Activated CD4-positive, alpha-beta T cell treated with anti-CD3 and anti-CD28 coated beads, Interleukin-2, amount 50 U/mL, for 16 hours (primary cell): ENCODE measurements around the gene TSSC4.
"Not testable (repeated sequence)": the region's sequence is repeated elsewhere in the genome, so short reads cannot be mapped to it uniquely, and the experiment has no call there.

Experiments used
- DNase-seq: peaks from one replicate; pipeline ENCODE4 v3.0.0-alpha.2; 2020

The TSSC4 gene

DNA sequence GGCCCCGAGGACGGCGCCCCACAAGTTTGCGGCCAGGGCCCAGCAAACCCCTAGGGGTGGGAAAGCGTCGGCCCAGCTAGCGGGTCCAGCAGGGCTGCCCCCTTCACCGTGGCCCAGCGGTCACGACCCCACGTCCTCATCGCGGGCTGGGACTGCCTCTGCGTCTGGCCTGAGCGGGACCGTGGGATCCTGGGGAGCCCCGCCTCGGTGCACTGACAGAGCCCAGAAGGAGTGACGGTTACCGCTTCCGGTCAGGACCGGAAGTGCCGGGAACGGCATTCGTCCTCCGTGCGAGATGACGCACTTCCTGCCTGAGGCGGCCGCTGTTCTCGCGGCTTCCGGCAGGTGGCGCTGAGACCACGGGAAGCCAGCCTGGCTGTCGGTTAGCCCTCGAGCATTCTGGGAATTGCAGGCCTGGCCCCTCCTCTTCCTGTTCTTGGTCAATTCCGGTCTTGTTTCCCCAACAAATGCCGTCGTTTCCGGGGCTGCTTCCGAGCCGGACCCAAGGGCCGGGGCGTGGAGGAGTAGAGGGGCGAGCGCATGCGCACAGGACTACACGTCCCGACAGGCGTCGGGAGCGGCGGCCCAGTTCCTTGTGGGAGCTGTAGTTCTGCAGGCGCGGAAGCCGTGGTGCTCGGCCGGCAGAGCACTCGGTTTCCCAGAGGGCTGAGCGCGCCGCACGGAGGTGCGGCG is at the start of gene TSSC4:
Gene TSSC4 (plus strand): TSS at position 682 of the 693 bp plus-strand sequence. CDS start 1,884 bp downstream, outside the sequence.
- DNase-seq: peak; percentile 100

DNA sequence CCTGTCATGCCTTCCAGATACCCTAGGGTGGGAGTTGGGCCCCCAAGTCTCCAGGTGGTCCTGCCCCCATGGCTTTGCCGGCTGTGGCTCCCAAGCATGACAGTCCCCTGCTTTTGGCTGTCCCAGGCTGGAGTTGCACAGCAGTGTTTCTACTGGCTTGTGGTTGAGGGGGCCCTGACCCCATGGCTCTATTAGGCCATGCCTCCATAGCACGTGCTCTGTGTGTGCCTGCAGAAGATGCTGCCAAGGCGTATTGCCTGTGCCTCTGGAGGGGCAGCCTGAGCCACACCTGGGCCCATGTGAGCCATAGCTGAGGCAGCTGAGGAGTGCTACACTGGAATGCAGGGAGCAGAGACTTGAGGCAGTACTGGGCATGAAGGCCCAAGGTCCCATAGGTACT is 48.8 kb upstream of the TSSC4 start:
- no peak for DNase-seq

GRCh38 chr11:2352420-2352819 is 48.1 kb upstream of the TSSC4 start:
- no peak for DNase-seq

DNA sequence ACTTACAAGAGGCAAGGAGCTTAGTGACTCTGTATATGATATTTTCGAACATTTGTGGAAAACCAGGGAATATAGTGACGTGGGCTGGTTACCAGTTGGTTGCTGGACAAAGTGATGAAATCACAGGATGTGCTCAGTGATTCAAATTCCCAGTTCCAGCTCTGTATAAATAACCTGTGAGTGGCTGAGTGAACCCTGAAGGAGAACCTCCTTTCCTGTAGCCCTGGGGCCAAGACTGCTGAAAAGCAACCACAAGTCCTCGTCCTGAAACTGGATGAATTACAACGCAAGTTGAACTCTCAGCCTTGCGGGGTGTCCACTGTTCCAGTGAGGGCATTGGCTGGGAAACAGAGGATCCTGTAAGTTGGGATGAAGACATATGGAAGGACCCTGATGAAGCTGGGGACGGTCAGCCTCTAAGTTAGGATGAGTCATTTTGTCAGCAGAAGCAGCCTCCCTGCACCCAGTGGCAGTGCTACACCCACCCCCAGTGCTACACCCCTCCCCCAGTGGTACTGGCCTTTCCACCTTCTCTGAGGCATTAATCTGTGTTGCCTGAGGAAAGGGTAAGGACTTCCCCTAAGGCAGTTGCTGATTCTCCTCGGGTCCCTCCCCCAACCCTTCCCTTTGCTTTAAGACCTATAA is 45.4 kb upstream of the TSSC4 start:
- DNase-seq: no peak

DNA sequence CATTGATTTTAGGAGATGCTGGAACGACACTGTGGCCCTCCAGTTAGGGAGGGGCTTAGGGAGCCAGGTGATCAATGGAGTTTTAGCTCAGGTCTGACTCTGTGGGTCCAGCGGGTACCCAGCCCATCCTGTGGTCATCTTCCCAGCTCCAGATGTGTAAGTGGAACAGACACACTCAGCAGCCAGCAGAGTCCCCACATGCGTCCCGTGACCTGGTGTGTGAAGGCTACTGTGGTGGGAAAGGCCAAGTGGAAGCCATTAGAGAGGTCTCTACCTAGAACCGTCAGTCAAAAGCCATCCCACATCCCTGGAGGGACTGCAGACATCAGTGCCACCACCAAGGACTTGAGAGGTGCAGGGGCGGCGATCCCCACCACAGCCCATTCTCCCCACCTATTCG is 43.3 kb upstream of the TSSC4 start:
- no peak for DNase-seq

GRCh38 chr11:2357651-2358050 is 42.9 kb upstream of the TSSC4 start:
- DNase-seq: not testable (repeated sequence)

GRCh38 chr11:2358754-2359442 is 41.7 kb upstream of the TSSC4 start:
- DNase-seq: no peak

- DNase-seq: no peak
Observed at GRCh38 chr11:2359557-2359956, 41.0 kb upstream of the TSSC4 start.

DNA sequence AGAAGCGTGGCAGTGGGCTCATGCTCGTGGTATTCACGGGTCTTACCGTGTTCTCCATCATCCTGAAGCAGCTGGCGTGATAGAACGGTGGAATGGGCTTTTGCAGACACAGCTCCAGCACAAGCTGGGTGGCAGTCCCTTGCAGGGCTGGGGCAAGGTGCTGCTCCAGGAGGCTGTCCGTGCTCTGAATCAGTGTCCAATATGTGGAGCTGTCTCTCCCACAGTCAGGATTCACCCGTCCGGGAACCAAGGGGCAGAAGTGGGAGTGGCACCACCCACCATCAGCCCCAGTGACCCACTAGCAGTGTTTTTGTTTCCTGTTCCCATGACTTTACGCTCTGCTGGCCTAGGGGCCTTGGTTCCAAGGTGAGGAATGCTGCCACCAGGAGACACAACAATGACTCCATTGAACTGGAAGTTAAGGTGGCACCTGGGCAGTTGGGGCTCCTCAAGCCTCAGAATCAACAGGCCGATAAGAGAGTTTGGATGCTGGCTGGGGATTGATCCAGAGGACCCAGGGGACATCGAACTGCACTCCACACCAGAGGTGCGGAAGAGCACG is 40.4 kb upstream of the TSSC4 start:
- DNase-seq: no peak

DNA sequence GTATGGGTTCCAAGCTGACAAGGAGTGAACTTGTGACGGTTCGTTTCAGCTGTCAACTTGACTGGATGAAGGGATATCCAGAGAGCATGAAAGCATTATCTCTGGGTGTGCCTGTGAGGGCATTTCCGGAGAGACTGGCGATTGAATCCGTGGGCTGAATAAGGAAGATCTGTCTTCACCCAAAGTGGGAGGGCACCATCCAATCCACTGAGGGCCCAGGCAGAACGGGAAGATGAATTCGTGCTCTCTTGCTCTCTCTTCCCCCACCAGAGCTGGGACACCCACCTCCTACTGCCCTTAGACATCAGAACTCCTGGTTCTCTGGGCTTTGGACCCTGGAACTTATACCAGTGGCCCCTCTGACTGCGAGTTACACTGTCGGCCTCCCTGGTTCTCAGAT is 39.0 kb upstream of the TSSC4 start:
- no peak for DNase-seq

GRCh38 chr11:2362414-2362813 is 38.1 kb upstream of the TSSC4 start:
- no peak for DNase-seq

DNA sequence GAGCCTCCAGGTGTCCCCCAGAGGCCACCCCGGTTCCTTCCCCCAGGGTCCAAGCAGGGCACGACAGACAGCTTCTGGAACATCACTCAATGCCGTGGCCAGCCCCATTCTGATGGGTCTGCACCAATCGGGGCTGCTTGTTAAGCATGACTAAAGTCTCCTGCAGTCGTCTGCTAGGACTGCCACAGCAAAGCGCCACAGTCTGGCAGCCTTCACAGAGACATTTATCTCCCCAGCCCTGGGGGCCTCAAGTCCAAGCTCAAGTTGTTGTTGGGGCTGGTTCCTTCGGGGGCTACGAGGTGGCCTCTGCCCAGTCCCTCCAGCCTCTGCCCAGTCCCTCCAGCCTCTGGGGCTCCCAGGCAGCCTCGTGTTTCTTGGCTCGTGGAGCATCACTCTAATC is 37.4 kb upstream of the TSSC4 start:
- no peak for DNase-seq

- no peak for DNase-seq
Observed at GRCh38 chr11:2363577-2364370, 36.8 kb upstream of the TSSC4 start.

DNA sequence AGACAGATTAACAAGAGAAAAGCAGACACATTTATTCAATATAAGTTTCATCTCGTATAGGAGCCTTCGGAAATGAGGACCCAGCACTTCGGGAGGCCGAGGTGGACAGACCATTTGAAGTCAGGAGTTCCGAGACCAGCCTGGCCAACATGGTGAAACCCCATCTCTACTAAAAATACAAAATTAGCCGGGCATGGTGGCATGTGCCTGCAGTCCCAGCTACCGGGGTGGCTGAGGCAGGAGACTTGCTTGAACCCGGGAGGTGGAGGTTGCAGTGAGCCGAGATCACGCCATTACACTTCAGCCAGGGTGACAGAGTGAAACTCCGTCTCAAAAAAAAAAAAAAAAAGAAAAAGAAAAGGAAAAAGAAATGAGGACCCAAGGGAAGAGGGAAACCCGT is 36.2 kb upstream of the TSSC4 start:
- DNase-seq: not testable (repeated sequence)

- DNase-seq: no peak
Observed at GRCh38 chr11:2365571-2366210, 34.9 kb upstream of the TSSC4 start.

DNA sequence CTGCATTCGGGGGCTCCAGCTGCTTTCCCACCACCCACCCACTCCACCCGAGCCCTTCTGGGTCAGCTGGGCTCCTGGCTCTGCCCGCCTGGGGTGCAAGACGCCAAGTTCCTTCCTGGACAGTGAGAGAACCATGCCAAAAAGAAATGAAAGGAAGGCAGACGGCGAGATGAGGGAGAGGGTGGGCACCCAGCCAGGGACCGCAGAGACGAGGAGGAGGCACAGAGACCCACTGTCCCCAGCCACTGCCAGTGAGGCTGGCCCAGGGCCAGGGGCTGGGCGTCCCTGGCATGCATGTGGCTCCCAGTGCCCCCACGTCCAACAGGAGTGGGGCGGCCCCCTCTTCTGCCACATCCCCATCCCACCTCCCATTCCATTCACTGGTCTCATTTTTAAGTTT is 34.3 kb upstream of the TSSC4 start:
- DNase-seq: no peak

DNA sequence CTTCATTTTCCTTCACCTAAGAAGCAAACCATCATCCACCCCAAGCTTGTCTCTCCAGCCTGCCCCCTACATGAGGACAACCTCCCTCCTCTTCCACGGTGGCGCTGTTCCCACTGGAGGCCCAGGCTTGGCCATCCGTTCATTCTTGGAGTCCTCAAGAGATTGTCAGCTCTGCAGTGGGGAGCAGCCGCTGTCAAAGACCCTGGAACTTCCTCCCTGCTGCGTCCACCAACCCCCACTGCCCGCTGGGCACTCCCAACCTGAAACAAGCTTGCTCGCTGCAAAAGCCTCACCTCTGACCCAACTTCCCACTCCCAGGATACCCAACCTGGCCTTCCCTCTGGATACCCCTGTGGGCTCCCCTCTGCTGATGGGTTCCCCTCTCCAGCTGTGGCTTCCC is 33.8 kb upstream of the TSSC4 start:
- DNase-seq: no peak

DNA sequence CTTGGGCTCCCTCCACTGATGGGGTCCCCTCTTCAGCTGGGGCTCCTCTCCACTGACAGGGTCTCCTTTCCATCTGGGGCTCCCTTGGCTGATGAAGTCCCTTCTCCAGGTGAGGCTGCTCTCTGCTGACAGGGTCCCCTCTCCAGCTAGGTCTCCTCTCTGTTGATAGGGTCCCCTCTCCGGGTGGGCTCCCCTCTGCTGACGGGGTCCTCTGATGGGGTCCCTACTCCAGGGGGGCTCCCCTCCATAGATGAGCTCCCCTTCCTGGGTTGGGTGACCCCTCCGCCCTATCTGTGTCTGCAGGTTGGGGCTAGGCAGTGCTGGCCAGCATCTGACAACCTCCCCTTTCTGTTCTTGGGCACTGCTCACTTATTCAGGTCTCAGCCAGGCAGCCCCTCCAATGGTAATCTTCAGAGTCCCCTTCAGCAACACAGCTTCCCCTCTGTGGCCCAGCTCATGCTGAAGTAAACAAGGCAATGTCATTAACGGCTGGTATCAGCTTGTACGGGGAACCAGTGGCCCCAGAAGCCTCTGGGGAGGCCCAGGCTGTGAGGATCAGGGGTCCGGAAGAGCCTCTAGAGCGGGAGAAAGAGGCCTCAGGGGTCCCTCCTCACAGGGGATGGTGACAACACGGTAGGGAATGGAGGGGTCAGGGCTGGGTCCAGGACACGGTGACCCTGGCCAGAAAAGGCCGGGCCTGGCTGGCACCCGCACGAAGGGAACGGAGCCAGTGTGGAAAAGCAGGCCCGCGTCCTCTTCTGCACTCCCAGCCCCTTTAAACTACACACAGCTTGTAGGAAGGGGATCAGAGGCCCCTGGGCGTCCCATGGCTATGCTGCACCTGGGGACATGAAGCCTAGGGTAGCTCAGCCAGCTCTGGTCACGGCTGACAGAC is 33.0 kb upstream of the TSSC4 start:
- no peak for DNase-seq

DNA sequence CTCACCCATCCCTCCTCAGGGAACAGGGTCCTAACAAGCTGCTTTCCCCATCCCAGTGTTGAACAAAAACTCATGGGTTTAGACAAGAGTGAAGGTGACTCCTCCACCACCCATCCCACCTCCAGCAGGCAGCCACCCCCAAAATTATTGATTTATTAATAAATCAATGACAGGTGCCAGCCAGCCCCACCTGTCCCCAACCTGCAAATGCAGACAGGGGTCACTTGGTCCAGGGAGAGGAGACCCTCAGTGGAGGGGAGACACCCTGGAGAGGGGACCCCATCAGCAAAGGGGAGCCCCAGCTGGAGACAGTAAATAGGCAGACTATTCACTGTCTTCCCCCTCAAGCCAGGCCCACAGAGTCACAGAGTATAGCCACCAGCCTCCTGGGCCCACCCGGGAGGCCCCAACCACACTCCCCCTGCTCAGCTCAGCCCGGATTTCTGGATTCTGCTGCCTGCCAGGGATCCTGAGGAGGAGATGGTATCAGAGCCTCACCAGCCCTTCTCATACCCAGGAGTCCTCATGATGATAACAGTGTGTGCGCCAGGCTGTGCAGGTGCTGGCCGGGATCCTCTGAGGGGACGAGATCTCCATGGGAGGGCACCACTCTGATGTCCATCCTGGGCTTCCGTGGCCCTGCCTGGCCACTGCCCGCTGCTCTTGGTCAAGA is 32.2 kb upstream of the TSSC4 start:
- DNase-seq: no peak

DNA sequence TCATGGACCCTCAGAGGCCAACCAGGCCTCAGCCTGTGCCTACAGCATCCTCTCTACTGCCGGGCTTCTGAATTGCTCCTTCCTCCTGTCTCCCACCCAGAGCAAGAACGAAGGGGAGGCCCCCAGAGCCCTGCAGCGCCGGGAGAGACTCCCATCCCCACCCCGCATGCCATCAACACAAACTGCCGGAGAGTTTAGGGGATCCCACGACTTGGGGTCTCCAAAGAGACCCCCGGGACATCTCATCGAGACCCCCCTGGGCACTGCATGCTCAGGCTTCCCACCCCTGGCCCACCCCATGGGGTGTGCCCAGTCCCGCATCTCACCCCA is 31.7 kb upstream of the TSSC4 start:
- DNase-seq: no peak

GRCh38 chr11:2369320-2369719 is 31.2 kb upstream of the TSSC4 start:
- no peak for DNase-seq
